GM18867 (cell line): ENCODE results near the gene CYP2C18.
"Not testable (repeated sequence)": the region's sequence is repeated elsewhere in the genome, so short reads cannot be mapped to it uniquely, and the experiment has no call there.

Experiments used
- ATAC-seq: cut with Tn5 transposase; IDR thresholded peaks from one replicate; pipeline ENCODE4 v1.9.1; 2021; ENCODE audit warnings: mild to moderate bottlenecking, moderate library complexity; ENCODE audit not compliant: unreplicated experiment

The CYP2C18 gene

DNA sequence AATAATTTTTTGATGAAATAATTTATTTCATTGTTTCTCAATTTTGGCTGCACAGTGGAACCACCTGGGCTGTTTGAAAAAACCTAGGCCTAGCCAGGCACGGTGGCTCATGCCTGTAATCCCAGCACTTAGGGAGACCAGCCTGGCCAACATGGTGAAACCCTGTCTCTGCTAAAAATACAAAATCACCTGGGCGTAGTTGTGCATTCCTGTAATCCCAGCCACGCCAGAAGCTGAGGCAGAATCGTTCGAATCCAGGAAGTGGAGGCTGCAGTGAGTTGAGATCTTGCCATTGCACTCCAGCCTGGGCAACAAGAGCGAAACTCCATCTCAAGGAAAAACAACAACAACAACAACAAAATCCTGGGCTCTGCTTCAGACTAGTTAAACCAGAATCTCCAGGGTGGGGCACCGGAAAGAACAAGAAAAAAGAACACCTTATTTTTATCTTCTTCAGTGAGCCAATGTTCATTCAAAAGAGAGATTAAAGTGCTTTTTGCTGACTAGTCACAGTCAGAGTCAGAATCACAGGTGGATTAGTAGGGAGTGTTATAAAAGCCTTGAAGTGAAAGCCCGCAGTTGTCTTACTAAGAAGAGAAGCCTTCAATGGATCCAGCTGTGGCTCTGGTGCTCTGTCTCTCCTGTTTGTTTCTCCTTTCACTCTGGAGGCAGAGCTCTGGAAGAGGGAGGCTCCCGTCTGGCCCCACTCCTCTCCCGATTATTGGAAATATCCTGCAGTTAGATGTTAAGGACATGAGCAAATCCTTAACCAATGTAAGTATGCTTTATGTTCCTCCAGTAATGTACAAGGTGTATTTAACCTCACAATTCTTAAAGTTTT lies at the start of gene CYP2C18:
Gene CYP2C18 (plus strand): TSS at position 516 of the 841 bp plus-strand sequence. CDS start 91 bp downstream, at position 607.
- ATAC-seq = no peak

DNA sequence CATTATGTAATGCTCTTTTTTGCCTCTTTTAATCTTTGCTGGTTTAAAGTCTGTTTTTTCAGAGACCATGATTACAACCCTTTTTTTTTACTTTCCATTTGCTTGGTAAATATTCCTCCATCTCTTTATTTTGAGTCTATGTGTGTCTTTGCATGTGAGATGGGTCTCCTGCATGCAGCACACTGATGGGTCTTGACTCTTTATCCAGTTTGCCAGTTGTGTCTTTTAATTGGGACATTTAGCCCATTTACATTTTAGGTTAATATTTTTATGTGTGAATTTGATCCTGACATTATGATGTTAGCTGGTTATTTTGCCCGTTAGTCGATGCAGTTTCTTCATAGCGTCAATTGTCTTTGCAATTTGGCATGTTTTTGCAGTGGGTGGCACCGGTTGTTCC lies 45.4 kb upstream of the CYP2C18 start:
- ATAC-seq = not testable (repeated sequence)

DNA sequence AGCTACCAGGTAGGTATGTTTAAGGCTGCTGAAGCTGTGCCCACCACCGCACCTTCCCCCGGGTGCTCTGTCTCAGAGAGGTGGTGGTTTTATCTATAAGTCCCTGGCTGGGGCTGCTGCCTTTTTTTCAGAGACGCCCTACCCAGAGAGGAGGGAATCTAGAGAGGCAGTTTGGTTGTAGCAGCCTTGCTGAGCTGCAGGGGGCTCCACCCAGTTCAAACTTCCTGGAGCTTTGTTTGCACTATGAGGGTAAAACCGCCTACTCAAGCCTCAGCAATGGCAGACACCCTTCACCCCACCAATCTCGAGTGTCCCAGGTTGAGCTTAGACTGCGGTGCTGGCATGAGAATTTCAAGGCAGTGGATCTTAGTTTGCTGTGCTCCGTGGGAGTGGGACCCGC lies 43.6 kb upstream of the CYP2C18 start:
- no peak for ATAC-seq

DNA sequence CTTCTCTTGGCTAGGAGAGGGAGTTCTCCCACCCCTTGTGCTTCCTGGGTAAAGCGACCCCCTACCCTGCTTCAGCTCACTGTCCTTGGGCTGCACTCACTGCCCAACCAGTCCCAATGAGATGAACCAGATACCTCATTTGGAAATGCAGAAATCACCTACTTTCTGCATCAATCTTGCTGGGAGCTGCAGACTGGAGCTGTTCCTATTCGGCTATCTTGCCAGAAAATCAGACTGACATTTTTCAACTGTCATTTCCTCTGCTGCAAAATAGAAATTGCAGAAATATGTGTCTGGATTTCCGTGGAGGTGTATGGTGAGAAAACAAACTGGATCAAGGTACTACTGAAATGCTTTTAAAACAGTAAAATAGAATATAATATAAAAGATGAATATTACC lies 43.0 kb upstream of the CYP2C18 start:
- ATAC-seq = no peak

DNA sequence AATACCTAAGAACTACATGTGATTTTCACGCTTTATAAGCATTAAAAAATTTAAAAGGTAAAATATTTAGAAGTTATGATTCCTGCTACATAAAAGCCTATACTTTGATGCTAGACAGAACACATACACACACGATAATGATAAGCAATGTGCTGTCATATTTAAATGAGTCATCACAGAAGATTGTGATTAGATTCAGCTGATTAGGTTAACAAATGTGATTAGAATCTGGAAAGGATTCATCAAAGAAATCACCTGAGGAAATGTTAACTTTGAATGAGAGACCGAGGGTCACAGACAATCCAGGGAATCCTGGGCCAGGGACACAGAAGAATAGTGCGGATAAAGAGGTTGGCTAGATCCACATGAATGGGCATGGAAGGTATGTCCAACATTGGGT lies 42.0 kb upstream of the CYP2C18 start:
- no peak for ATAC-seq

DNA sequence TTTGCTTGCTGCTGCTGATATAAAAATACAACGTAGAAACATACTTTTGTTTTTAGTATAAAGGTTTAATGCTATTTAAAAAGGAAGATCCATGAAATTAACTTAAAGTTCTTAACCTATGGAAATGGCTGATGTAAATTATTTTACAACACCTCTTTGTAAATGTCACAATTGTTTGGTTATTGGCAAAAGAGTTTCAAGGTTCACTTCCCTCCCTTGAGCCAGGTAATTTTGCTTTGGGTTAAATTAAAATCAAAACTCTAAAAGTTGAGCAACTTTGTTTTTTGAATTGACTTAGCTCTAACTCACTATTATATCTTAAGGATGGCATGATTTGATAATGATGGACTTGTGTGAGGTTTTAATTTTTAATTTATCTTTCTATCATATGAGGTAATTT lies 39.2 kb upstream of the CYP2C18 start:
- ATAC-seq = no peak

DNA sequence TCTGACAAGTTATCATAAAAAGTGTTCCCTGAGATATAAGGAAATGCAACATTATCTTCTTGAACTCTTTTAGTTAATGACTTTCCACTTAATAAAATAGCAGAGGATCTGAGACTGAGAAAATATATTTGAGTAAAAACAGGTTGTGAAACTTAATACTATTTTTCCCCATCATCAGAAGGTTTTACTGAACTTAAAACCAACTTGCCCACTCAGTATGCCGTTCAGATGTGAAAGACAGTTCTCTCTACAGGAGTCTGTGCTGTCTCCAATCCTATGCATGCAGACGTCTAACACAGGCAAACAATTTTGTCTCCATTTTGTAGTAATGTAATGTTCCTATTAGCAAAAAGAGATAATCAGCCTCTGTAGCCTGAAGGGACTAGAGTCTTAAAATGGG lies 38.2 kb upstream of the CYP2C18 start:
- peak; percentile 90 for ATAC-seq

DNA sequence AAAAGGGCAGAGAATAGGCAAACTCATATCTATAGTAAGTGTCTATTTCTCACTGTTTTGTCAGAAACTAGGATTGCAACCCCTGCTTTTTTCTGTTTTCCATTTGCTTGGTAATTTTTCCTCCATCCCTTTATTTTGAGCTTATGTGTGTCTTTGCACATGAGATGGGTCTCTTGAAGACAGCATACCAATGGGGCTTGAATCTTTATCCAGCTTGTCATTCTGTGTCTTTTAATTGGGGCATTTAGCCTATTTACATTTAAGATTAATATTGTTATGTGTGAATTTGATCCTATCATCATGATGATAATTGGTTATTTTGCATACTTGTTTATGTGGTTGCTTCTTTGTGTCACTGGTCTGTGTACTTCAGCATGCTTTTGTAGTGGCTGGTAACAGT lies 28.3 kb upstream of the CYP2C18 start:
- not testable (repeated sequence) for ATAC-seq

DNA sequence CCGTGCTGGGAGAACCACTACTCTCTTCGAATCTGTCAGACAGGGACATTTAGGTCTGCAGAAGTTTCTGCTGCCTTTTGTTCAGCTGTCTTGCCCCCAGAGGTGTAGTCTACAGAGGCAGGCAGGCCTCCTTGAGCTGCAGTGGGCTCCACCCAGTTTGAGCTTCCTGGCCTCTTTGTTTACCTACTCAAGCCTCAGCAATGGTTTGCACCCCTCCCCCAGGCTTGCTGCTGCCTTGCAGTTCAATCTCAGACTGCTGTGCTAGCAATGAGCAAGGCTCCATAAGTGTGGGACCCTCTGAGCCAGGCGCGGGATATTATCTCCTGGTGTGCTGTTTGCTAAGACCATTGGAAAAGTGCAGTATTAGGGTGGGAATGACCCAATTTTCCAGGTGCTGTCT lies 20.5 kb upstream of the CYP2C18 start:
- ATAC-seq = not testable (repeated sequence)

DNA sequence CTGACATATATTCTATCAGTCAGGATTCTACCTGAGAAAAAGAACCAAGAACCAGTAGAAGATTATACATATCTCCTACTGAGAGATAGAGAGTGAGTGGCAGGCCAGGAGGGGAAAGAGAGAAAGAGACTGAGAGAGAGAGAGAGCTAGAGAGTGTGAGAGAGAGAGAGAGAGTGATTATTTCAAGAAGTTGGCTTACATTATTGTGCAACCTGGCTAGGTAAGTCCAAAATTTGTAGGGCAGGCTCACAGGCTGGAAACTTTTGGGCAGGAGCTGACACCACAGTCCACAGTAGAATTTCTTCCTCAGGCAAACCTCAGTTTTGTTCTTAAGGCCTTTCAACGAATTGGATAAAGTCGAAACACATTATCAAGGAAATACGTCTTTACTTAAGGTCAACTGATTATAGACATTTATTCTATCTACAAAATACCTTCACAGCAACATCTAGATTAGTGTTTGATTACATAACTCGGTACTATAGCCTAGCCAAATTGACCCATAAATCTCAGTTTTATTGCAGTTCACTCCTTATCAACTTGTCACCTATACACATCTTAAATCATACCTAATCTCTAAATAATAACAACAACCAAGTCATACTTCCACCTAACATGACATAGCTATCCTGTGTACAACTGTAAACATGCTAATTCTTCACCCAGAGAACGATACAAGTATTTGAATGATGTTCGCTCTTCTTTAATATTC lies 17.0 kb upstream of the CYP2C18 start:
- ATAC-seq = no peak

DNA sequence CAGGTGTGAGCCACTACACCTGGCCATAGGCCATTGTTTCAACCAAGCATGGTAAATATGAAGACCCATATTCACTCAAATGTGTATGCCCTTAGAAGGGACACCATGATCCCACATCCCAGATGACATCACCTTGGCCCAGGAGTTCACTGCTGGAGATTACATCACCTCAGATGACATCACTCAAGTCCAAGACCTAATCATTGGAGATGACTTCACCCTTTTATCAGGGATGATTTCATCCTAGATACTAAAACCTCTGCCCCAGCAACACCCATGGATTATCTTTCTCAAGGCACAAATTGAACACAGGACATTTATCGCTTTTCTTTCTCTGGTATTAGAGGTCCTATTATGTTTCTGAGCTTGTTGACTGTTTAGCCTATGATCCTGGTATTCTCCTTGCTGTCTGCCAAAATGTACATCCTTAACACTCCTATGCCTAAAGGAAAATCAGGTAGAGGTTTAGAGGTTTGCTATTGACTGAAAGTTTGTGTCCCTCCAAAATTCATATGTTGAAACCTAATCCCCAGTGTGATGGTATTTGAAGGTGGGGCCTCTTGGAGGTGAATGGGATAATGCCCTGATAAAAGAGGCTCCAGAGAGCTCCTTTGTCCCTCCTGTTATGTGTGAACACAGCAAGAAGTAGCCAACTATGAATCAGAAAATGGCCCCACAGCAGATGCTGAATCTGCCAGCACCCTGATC lies 9.8 kb upstream of the CYP2C18 start:
- no peak for ATAC-seq

DNA sequence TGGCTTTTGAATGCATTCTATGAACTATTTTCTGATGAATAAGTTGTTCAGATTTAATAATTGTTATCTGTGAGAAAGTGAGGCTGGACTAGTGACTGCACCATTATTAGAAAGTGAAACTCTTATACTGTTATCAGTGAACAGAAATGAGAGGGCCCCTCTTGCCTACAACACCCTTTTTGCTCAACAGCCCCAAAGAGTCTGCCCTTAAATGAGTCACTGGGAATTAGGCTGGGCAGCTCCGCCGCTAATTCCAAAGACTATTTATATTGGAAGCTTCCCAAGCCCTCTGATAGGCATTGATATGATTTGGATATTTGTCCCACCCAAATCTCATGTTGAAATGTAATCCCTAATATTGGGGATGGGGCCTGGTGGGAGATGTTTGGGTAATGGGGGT lies 7.0 kb upstream of the CYP2C18 start:
- ATAC-seq = no peak

DNA sequence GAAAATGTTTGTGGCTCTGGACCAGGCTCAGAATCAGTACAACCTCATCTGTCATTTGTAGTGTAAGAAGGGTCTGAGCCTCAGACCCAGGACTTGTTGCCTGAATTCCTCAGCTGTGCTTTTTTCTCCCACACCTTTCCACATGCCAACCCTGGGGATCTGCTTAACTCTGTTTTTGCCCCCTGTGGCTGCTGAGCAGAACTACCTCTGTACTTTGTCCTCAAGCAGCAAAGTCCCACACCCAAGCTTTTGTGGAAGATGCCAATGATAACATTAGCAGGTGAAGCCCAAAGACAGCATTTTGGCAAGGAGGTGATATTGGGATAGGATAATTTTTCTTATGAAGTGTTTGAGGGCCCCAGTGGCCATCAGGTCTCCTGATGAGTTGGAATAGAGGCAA lies 5.8 kb upstream of the CYP2C18 start:
- peak; percentile 37 for ATAC-seq

DNA sequence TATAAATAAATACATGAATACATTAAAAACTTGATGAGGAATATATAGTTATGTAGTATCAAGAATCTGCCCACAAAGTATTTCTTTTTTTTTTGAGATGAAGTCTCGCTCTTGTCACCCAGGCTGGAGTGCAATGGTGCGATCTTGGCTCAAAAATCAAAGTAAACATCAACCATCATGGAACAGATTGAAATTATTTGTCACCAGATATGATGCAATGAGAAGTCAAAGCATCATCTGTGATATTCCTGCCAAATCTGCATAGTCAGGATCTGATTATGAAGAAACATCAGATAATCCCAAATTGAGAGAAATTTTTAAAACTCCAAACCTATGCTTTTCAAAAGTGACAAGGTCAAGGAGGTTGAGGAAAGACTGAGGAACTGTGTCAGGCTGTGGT lies 5.1 kb upstream of the CYP2C18 start:
- no peak for ATAC-seq

DNA sequence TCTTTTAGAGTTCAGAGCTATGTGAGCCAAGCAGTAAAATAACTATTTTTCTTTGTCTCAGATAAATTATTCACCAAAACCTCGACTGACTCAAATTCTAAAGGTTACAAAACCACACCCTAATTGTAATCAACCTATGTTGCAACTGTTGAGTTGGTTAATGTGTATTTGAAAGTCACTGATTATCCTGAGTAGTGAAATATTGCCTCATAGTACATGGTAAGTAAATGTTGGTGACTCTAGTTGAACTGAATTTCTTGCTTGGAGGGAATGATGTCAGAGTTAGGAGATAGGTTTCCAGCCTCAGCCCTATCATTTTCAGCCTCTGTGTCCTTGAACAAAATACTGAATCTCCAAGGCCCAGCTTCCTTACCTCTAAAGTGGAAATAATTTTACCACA lies 3.0 kb upstream of the CYP2C18 start:
- no peak for ATAC-seq

DNA sequence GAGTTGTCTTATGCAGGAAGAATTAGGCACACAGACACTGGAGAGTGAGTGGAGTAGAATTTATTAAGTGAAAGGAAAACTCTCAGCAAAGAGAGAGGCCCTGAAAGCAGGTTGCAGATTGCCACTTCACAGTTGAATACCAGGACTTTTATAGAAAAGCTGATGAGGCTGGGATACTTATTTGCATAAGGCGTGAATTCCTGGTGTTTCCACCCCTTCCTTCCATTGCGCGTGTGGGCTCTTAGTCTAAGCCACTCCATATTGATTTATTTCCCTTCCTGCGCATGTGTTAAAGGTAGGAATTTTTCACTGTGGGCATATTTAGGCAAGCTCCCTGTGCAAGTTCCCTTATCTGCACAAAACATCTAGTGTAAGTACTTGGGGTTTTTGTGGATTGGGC lies 893 bp upstream of the CYP2C18 start:
- not testable (repeated sequence) for ATAC-seq

DNA sequence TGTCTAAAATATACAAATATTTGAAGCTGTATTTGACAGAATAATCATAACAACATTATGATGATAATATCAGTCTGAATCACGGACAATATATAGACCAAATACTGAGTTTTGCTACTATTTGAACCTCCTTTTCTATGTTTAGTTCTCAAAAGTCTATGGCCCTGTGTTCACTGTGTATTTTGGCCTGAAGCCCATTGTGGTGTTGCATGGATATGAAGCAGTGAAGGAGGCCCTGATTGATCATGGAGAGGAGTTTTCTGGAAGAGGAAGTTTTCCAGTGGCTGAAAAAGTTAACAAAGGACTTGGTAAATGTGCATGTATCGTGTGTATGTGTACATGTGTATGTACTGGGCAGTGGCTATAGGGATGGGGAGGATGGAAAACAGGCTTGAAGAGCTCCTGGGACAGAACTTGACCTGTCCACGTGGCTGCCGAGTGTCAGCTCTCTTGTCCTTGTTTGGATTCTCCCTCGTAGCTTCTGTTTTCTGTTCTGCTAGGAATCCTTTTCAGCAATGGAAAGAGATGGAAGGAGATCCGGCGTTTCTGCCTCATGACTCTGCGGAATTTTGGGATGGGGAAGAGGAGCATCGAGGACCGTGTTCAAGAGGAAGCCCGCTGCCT lies 4.2 kb downstream of the CYP2C18 start:
- ATAC-seq = no peak

DNA sequence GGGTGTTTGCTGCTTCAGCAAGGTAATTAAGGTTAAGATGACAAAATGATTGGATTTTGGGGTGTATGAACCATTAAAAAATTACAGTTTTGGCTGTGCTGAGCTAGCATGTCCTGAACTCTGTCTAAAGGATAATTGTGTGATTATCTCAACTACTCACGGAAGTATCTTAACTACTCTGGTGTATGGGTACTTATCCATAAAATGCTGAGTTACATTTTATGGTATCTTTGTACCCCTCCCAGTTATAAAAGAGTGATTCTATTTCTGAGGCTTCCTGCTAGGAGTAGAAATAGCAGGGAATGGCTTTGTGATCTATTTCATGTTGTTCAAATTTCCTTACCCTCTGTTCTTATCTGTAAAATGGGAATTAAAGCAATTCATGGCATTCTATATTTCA lies 22.6 kb downstream of the CYP2C18 start:
- ATAC-seq = no peak

DNA sequence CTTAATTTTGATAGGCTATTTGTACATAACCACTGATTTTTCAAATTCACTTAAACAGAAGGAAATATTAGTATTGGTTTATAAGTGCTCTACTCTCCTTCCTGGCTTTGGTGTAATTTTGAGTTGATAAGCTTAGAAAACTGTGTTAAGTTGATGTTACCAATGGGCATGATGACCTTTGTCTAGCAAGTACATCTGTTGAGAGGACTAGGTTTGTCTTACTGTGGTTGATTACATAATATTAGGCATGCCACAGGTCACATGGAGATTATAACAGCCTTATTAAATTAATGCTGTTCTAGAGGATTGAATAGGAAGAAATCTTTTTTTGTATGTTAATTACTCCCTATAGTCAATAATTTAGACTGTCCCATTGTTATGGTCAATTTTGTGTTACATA lies 27.0 kb downstream of the CYP2C18 start:
- ATAC-seq = no peak

DNA sequence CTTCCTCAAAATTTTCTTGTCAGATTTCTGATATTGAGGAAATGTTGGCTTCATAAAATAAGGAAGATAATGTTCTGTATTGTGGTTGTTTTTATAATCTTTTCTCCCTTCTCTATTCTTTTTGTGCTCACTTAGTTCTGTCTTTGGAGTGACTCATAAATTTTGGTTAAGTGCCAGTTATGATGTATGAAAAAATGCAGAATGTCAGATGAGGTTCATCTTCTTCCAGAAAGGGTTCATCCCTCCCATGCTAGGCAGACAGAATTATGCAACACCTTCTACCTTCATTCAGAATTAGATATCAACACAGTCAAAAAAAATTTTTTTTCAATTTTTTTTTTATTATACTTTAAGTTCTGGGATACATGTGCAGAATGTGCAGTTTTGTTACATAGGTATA lies 42.3 kb downstream of the CYP2C18 start:
- ATAC-seq = no peak

DNA sequence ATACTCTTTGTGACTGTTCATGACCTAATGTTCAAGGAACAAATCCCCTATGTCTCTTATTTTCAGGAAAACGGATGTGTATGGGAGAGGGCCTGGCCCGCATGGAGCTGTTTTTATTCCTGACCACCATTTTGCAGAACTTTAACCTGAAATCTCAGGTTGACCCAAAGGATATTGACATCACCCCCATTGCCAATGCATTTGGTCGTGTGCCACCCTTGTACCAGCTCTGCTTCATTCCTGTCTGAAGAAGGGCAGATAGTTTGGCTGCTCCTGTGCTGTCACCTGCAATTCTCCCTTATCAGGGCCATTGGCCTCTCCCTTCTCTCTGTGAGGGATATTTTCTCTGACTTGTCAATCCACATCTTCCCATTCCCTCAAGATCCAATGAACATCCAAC lies 51.7 kb downstream of the CYP2C18 start:
- no peak for ATAC-seq
